Neural progenitor cell (in vitro differentiated cells): ENCODE data around the gene GATA5. TPM values are rescaled to one million over a fixed set of nuclear protein-coding genes. Genes with fewer than 3 reads are reported as not detected.
A peak's percentile ranks its signal among the peaks of the same experiment; 100 is the strongest.

ENCODE experiments used
- DNase-seq: peaks from one replicate; pipeline ENCODE4 v3.0.0-alpha.2; 2016; ENCODE audit warnings: low spot score
- H2AFZ ChIP-seq: fragments of 200-600 bp; sonication (generic); replicated peaks from 2 replicates; pipeline ENCODE4 v1.6.1; 2016; ENCODE audit warnings: antibody characterized with exemption
- H3F3A ChIP-seq: fragments of 200-600 bp; sonication (generic); 2 replicates; pipeline ENCODE4 v1.6.1; 2016; ENCODE audit warnings: antibody characterized with exemption, low read depth
- H3K27ac ChIP-seq: fragments of 200-600 bp; sonication (generic); 2 replicates; pipeline ENCODE4 v1.5.1; 2016; ENCODE audit warnings: mild to moderate bottlenecking
- H3K27me3 ChIP-seq: fragments of 200-600 bp; sonication (generic); 2 replicates; pipeline ENCODE4 v1.6.1; 2016; ENCODE audit warnings: mild to moderate bottlenecking, moderate library complexity
- H3K36me3 ChIP-seq: fragments of 200-600 bp; sonication (generic); 2 replicates; pipeline ENCODE4 v1.5.1; 2016
- H3K4me1 ChIP-seq: fragments of 200-600 bp; sonication (generic); 2 replicates; pipeline ENCODE4 v1.6.1; 2016; ENCODE audit warnings: mixed run types
- H3K4me2 ChIP-seq: fragments of 200-600 bp; sonication (generic); 2 replicates; pipeline ENCODE4 v1.6.1; 2016
- H3K4me3 ChIP-seq: fragments of 200-600 bp; sonication (generic); 2 replicates; pipeline ENCODE4 v1.5.1; 2016
- H3K79me2 ChIP-seq: fragments of 200-600 bp; sonication (generic); 2 replicates; pipeline ENCODE4 v1.6.1; 2016; ENCODE audit warnings: low read depth
- H3K9ac ChIP-seq: fragments of 200-600 bp; sonication (generic); 2 replicates; pipeline ENCODE4 v1.6.1; 2016
- H3K9me3 ChIP-seq: fragments of 200-600 bp; sonication (generic); 2 replicates; pipeline ENCODE4 v1.5.1; 2016; ENCODE audit warnings: low read depth
- H4K20me1 ChIP-seq: fragments of 200-600 bp; sonication (generic); 2 replicates; pipeline ENCODE4 v1.6.1; 2016; ENCODE audit warnings: low read depth
- H3K27ac Mint-ChIP-seq: 3 replicates; pipeline ENCODE4 v1.8.0; 2021; ENCODE audit warnings: mixed read lengths
- H3K27me3 Mint-ChIP-seq: 2 replicates; pipeline ENCODE4 v1.8.0; 2022; ENCODE audit warnings: low read depth, mild to moderate bottlenecking, inconsistent platforms, moderate library complexity, mixed read lengths; ENCODE audit not compliant: insufficient read depth
- H3K36me3 Mint-ChIP-seq: 3 replicates; pipeline ENCODE4 v1.8.0; 2021; ENCODE audit warnings: mixed read lengths
- H3K4me1 Mint-ChIP-seq: 3 replicates; pipeline ENCODE4 v1.8.0; 2021; ENCODE audit warnings: mixed read lengths
- H3K4me3 Mint-ChIP-seq: 3 replicates; pipeline ENCODE4 v1.8.0; 2021; ENCODE audit warnings: mild to moderate bottlenecking, moderate library complexity, mixed read lengths
- H3K9me3 Mint-ChIP-seq: 3 replicates; pipeline ENCODE4 v1.8.0; 2020; ENCODE audit warnings: mixed read lengths
- EZH2 ChIP-seq: fragments of 200-600 bp; sonication (generic); IDR thresholded peaks from 2 replicates; pipeline ENCODE4 v1.6.1; 2017; ENCODE audit warnings: antibody characterized with exemption, mild to moderate bottlenecking, moderate library complexity
- EZH2phosphoT487 ChIP-seq: fragments of 200-600 bp; sonication (generic); IDR thresholded peaks from 2 replicates; pipeline ENCODE4 v1.6.1; 2017; ENCODE audit warnings: antibody characterized with exemption
- total RNA-seq: library from RNA; depleted of rRNA; stranded (reverse); fragments of >200 nt; gene quantifications from 2 replicates; pipeline ENCODE4 v1.2.3, GENCODE V29; 2015; ENCODE audit warnings: low replicate concordance
- TF ChIP-seq, protein P1 (sequence below): fragments of 200-600 bp; sonication (generic); IDR thresholded peaks from 2 replicates; pipeline ENCODE4 v1.5.1; 2017; ENCODE audit warnings: antibody characterized with exemption, mild to moderate bottlenecking

Gene GATA5, protein sequence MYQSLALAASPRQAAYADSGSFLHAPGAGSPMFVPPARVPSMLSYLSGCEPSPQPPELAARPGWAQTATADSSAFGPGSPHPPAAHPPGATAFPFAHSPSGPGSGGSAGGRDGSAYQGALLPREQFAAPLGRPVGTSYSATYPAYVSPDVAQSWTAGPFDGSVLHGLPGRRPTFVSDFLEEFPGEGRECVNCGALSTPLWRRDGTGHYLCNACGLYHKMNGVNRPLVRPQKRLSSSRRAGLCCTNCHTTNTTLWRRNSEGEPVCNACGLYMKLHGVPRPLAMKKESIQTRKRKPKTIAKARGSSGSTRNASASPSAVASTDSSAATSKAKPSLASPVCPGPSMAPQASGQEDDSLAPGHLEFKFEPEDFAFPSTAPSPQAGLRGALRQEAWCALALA
- total RNA-seq: 0.12 TPM in 1 of 2 replicates, not detected in the other

DNA sequence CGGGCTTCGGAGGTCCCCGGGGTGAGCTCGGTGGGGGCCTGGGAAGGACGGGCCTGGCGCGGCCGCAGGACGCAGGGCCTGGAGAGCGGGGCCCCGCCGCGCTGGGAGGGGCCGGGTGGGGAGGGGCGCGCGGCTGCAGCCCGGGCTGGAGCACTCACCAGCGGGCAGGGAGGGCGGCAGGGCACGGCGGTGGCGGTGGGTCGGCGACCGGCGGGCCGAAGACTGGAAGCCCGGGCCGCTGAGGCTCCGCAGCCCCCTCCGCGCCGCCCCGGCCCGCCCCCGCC lies at the start of gene GATA5:
Gene GATA5, minus strand, starts transcription at position 224 of the 284 bp plus-strand sequence. CDS start 474 bp downstream, outside the sequence.
- Histone ChIP-seq H3K27ac (no peak within 1 kb of the TSS), H3K4me2 (peak within 1 kb of the TSS; percentile 72), H3K9ac (no peak within 1 kb of the TSS), H3K9me3 (no peaks in the 10 kb centered on the region), H4K20me1 (peaks cover 32% of the 10 kb centered on the region), H3K27me3 (peaks cover 89% of the 10 kb centered on the region), H2AFZ (peak within 1 kb of the TSS; percentile 68), H3K4me3 (peak within 1 kb of the TSS; percentile 49), H3F3A (peaks cover 7% of the 10 kb centered on the region), H3K79me2 (no peaks in the 10 kb centered on the region), H3K4me1 (peaks cover 14% of the 10 kb centered on the region), H3K36me3 (no peaks in the 10 kb centered on the region)
- Mint-ChIP-seq H3K36me3 (no peaks in the 10 kb centered on the region), H3K27ac (no peak within 1 kb of the TSS), H3K27me3 (peaks cover 55% of the 10 kb centered on the region), H3K9me3 (no peaks in the 10 kb centered on the region), H3K4me1 (peaks cover 6% of the 10 kb centered on the region), H3K4me3 (no peak within 1 kb of the TSS)
- no peak for DNase-seq
- TF ChIP-seq EZH2phosphoT487: no peak
- TF ChIP-seq, protein P1, sequence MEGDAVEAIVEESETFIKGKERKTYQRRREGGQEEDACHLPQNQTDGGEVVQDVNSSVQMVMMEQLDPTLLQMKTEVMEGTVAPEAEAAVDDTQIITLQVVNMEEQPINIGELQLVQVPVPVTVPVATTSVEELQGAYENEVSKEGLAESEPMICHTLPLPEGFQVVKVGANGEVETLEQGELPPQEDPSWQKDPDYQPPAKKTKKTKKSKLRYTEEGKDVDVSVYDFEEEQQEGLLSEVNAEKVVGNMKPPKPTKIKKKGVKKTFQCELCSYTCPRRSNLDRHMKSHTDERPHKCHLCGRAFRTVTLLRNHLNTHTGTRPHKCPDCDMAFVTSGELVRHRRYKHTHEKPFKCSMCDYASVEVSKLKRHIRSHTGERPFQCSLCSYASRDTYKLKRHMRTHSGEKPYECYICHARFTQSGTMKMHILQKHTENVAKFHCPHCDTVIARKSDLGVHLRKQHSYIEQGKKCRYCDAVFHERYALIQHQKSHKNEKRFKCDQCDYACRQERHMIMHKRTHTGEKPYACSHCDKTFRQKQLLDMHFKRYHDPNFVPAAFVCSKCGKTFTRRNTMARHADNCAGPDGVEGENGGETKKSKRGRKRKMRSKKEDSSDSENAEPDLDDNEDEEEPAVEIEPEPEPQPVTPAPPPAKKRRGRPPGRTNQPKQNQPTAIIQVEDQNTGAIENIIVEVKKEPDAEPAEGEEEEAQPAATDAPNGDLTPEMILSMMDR: no peak

DNA sequence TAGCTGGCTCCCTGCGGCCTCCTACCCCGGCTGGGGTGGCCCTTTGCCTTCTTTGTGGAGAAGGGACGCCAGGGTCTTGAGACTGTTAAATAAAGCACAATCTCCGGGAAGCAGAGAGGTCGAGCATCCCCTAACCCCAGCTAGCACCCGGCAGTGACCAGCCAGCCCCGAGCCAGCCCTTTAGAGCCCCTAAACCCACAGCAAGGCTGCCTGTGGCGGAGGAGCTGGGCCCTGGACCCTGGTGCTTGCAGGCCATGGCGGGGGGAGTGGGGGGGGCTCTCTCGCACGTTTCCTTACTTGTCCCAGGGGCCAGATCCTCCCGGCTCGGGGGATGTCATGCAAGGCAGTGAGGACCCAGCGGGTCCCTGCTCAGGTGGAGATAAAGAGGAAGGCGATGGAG lies 49.2 kb upstream of the GATA5 start:
- no peak overlapping the region for H3K27ac ChIP-seq
- H3K9me3 ChIP-seq: no peaks in the 10 kb centered on the region
- no peaks in the 10 kb centered on the region for H3K27me3 ChIP-seq
- peak overlapping the region; percentile 56 for H3K4me2 ChIP-seq
- Mint-ChIP-seq H3K27me3 (peaks cover 8% of the 10 kb centered on the region), H3K9me3 (peaks cover 2% of the 10 kb centered on the region), H3K4me3 (no peak overlapping the region), H3K27ac (no peak overlapping the region), H3K4me1 (peaks cover 32% of the 10 kb centered on the region), H3K36me3 (no peaks in the 10 kb centered on the region)
- H3K4me3 ChIP-seq: no peak overlapping the region
- no peak for TF ChIP-seq EZH2
- no peak for TF ChIP-seq EZH2phosphoT487
- TF ChIP-seq, protein P1: no peak
- peak overlapping the region; percentile 77 for H2AFZ ChIP-seq
- no peaks in the 10 kb centered on the region for H3K36me3 ChIP-seq
- no peaks in the 10 kb centered on the region for H4K20me1 ChIP-seq
- no peak for DNase-seq
- no peak overlapping the region for H3K9ac ChIP-seq
- H3K4me1 ChIP-seq: peaks cover 17% of the 10 kb centered on the region
- no peaks in the 10 kb centered on the region for H3K79me2 ChIP-seq
- H3F3A ChIP-seq: peaks cover 8% of the 10 kb centered on the region

DNA sequence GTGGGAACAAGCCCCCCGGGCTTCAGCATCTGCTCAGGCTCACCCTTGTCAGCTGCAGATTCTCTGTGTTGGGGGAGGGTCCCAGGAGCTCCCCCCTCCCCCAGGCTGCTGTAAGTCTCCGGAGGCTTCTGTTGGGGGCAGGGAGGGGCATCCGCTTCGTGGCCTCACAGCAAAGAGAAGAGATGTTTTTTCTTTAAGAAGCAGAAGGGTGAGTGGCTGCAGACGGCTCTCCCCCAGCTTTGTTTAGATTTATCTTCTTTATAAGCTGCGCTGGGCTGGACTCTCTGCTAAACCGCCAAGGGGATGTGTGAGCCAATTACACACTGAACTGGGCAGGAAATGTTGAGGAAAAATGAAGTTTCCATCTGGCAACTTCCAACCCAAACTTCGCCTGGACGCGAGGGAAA lies 48.7 kb upstream of the GATA5 start:
- H3K4me1 ChIP-seq: peaks cover 17% of the 10 kb centered on the region
- H3K4me1 Mint-ChIP-seq: peaks cover 28% of the 10 kb centered on the region
- H3K4me3 Mint-ChIP-seq: no peak overlapping the region
- H2AFZ ChIP-seq: peak overlapping the region; percentile 77
- no peak overlapping the region for H3K27ac ChIP-seq
- H3K9me3 Mint-ChIP-seq: peaks cover 2% of the 10 kb centered on the region
- H3K4me2 ChIP-seq: peak overlapping the region; percentile 56
- no peaks in the 10 kb centered on the region for H4K20me1 ChIP-seq
- peaks cover 7% of the 10 kb centered on the region for H3K27me3 Mint-ChIP-seq
- no peak overlapping the region for H3K9ac ChIP-seq
- H3K36me3 Mint-ChIP-seq: no peaks in the 10 kb centered on the region
- H3K36me3 ChIP-seq: no peaks in the 10 kb centered on the region
- H3F3A ChIP-seq: peaks cover 8% of the 10 kb centered on the region
- H3K27ac Mint-ChIP-seq: peak overlapping the region; percentile 42
- no peaks in the 10 kb centered on the region for H3K27me3 ChIP-seq
- H3K9me3 ChIP-seq: no peaks in the 10 kb centered on the region
- peak; percentile 46 for DNase-seq
- no peaks in the 10 kb centered on the region for H3K79me2 ChIP-seq
- TF ChIP-seq, protein P1: no peak
- TF ChIP-seq EZH2: no peak
- no peak overlapping the region for H3K4me3 ChIP-seq
